ENCODE measurements around the gene FBXW10.
"Not testable (repeated sequence)": the region's sequence is repeated elsewhere in the genome, so short reads cannot be mapped to it uniquely, and the experiment has no call there.

Gene FBXW10

GRCh38 chr17:18750242-18750641, 6.4 kb downstream of the FBXW10 start:
- DNase-seq (ENCODE audit: low read depth in 2 of 2): not testable (repeated sequence)

GRCh38 chr17:18753829-18754409, 10.1 kb downstream of the FBXW10 start:
- DNase-seq (ENCODE audit: low read depth in 2 of 2): not testable (repeated sequence)

- DNase-seq (ENCODE audit: low read depth in 2 of 2): not testable (repeated sequence)
Measured at GRCh38 chr17:18755969-18756368, 12.1 kb downstream of the FBXW10 start.

GRCh38 chr17:18757368-18758044, 13.7 kb downstream of the FBXW10 start:
- DNase-seq (ENCODE audit: low read depth in 2 of 2): not testable (repeated sequence)

- DNase-seq (ENCODE audit: low read depth in 2 of 2): not testable (repeated sequence)
Measured at GRCh38 chr17:18758344-18758743, 14.5 kb downstream of the FBXW10 start.

GRCh38 chr17:18760221-18760620, 16.4 kb downstream of the FBXW10 start:
- DNase-seq (ENCODE audit: low read depth in 2 of 2): not testable (repeated sequence)

- not testable (repeated sequence) for DNase-seq (ENCODE audit: low read depth in 2 of 2)
Measured at GRCh38 chr17:18770572-18770971, 26.7 kb downstream of the FBXW10 start.

GRCh38 chr17:18771066-18771465, 27.2 kb downstream of the FBXW10 start:
- DNase-seq (ENCODE audit: low read depth in 2 of 2): not testable (repeated sequence)

GRCh38 chr17:18772471-18772870, 28.6 kb downstream of the FBXW10 start:
- DNase-seq (ENCODE audit: low read depth in 2 of 2): no peak

GRCh38 chr17:18780991-18781718, 37.3 kb downstream of the FBXW10 start, which contains the start of gene TVP23B:
TVP23B (plus strand) TSS chr17:18781183; CDS start chr17:18781294, 111 bp downstream.
- DNase-seq (ENCODE audit: low read depth in 2 of 2): peak; percentile 93 to 96

GRCh38 chr17:18781805-18782204, 38.0 kb downstream of the FBXW10 start:
- not testable (repeated sequence) for DNase-seq (ENCODE audit: low read depth in 2 of 2)

- DNase-seq (ENCODE audit: low read depth in 2 of 2): not testable (repeated sequence)
Measured at GRCh38 chr17:18785933-18786332, 42.1 kb downstream of the FBXW10 start.

- DNase-seq (ENCODE audit: low read depth in 2 of 2): not testable (repeated sequence)
Measured at GRCh38 chr17:18786890-18787289, 43.0 kb downstream of the FBXW10 start.

- DNase-seq (ENCODE audit: low read depth in 2 of 2): not testable (repeated sequence)
Measured at GRCh38 chr17:18791402-18791801, 47.5 kb downstream of the FBXW10 start.

GRCh38 chr17:18794841-18795240, 51.0 kb downstream of the FBXW10 start:
- not testable (repeated sequence) for DNase-seq (ENCODE audit: low read depth in 2 of 2)

- DNase-seq (ENCODE audit: low read depth in 2 of 2): not testable (repeated sequence)
Measured at GRCh38 chr17:18796887-18797286, 53.0 kb downstream of the FBXW10 start.

GRCh38 chr17:18803458-18804245, 59.8 kb downstream of the FBXW10 start:
- DNase-seq (ENCODE audit: low read depth in 2 of 2): not testable (repeated sequence)

- DNase-seq (ENCODE audit: low read depth in 2 of 2): not testable (repeated sequence)
Measured at GRCh38 chr17:18815924-18816323, 72.1 kb downstream of the FBXW10 start.

- DNase-seq (ENCODE audit: low read depth in 2 of 2): peak in 1 of 2 donors; percentile 14
Measured at GRCh38 chr17:18816489-18817371, 72.9 kb downstream of the FBXW10 start.

GRCh38 chr17:18821430-18821829, 77.6 kb downstream of the FBXW10 start:
- not testable (repeated sequence) for DNase-seq (ENCODE audit: low read depth in 2 of 2)

- not testable (repeated sequence) for DNase-seq (ENCODE audit: low read depth in 2 of 2)
Measured at GRCh38 chr17:18827613-18828012, 83.8 kb downstream of the FBXW10 start.

All from stimulated activated CD8-positive, alpha-beta memory T cell treated with anti-CD3 and anti-CD28 coated beads, Interleukin-7, amount 100 ng/mL, for 4 hours (primary cell).